Cardiac fibroblast (primary cell): Measurements from ENCODE around the gene RASGRP2.
A peak's percentile ranks its signal among the peaks of the same experiment; 100 is the strongest.

Source experiments
- DNase-seq, 2 donors: peaks; one replicate each; pipeline versions ENCODE4 v3.0.0 to v3.0.0-alpha.2; 2010; ENCODE audit warnings: low read depth in 2 of 2
- H3K4me3 ChIP-seq, 2 donors: replicated peaks in 1 of 2; 1 replicate in 1 of 2; 2 replicates in 1 of 2; pipeline ENCODE4 v1.5.1; 2011; ENCODE audit warnings: low read depth in 2 of 2, low read length in 2 of 2, mild to moderate bottlenecking in 2 of 2, moderate library complexity in 1 of 2
- CTCF ChIP-seq: IDR thresholded peaks from one replicate; pipeline ENCODE4 v1.5.1; 2011; ENCODE audit warnings: low read depth, mild to moderate bottlenecking, low read length, inconsistent platforms

RASGRP2 gene

GRCh38 chr11:64743591-64744543 is at the start of gene RASGRP2:
Gene RASGRP2, minus strand, starts transcription at chr11:64744142. Its CDS starts 1,276 bp downstream, at chr11:64742866.
- peak within 1 kb of the TSS; percentile 8 to 46 for H3K4me3 ChIP-seq
- DNase-seq = peak; percentile 24 to 28
- peak; percentile 68 for TF ChIP-seq CTCF

- no peak for DNase-seq
- no peak overlapping the region for H3K4me3 ChIP-seq
- TF ChIP-seq CTCF = no peak
Observed at GRCh38 chr11:64792482-64792881, 48.5 kb upstream of the RASGRP2 start.

GRCh38 chr11:64791781-64792291 is 47.9 kb upstream of the RASGRP2 start:
- H3K4me3 ChIP-seq = no peak overlapping the region
- DNase-seq = no peak

GRCh38 chr11:64790205-64791095 is 46.5 kb upstream of the RASGRP2 start:
- no peak overlapping the region for H3K4me3 ChIP-seq
- no peak for TF ChIP-seq CTCF
- no peak for DNase-seq

More at GRCh38 chr11:64791781-64792291, 47.9 kb upstream of the RASGRP2 start:
- TF ChIP-seq CTCF = no peak

GRCh38 chr11:64789331-64790204 is 45.6 kb upstream of the RASGRP2 start:
- H3K4me3 ChIP-seq = no peak overlapping the region
- DNase-seq = no peak
- no peak for TF ChIP-seq CTCF
